DOHH2 (cell line): Measurements from ENCODE around the gene SIK3.

Source experiments
- H3F3A ChIP-seq: fragments of 200-600 bp; sonication (generic), shearing (Covaris generic); 2 replicates; pipeline ENCODE4 v1.6.0; 2016; ENCODE audit warnings: antibody characterized with exemption, mild to moderate bottlenecking; ENCODE audit not compliant: control insufficient read depth, insufficient read depth
- H3K27ac ChIP-seq: fragments of 200-600 bp; sonication (generic); 2 replicates; pipeline ENCODE4 v1.5.1; 2014; ENCODE audit warnings: low read depth, mild to moderate bottlenecking, low read length, moderate library complexity
- H3K27me3 ChIP-seq: fragments of 200-600 bp; sonication (generic); 2 replicates; pipeline ENCODE4 v1.6.1; 2014; ENCODE audit warnings: mild to moderate bottlenecking, low read length, mixed read lengths; ENCODE audit not compliant: control insufficient read depth
- H3K36me3 ChIP-seq: fragments of 200-600 bp; sonication (generic); 2 replicates; pipeline ENCODE4 v1.6.1; 2014; ENCODE audit warnings: mild to moderate bottlenecking, low read length, moderate library complexity, mixed read lengths; ENCODE audit not compliant: control insufficient read depth
- H3K4me1 ChIP-seq: fragments of 200-600 bp; sonication (generic); 2 replicates; pipeline ENCODE4 v1.6.1; 2014; ENCODE audit warnings: mild to moderate bottlenecking, low read length, mixed read lengths; ENCODE audit not compliant: control insufficient read depth
- H3K4me2 ChIP-seq: fragments of 200-600 bp; sonication (generic); 2 replicates; pipeline ENCODE4 v1.6.0; 2014; ENCODE audit warnings: mild to moderate bottlenecking, low read length, moderate library complexity
- H3K4me3 ChIP-seq: fragments of 200-600 bp; sonication (generic); 2 replicates; pipeline ENCODE4 v1.5.1; 2014; ENCODE audit warnings: mild to moderate bottlenecking, low read length, mixed read lengths
- H3K79me2 ChIP-seq: fragments of 200-600 bp; sonication (generic); 2 replicates; pipeline ENCODE4 v1.6.1; 2014; ENCODE audit warnings: mild to moderate bottlenecking, low read length, mixed read lengths; ENCODE audit not compliant: control insufficient read depth
- H3K9me2 ChIP-seq: fragments of 200-600 bp; sonication (generic); replicated peaks from 2 replicates; pipeline ENCODE4 v1.6.1; 2014; ENCODE audit warnings: mild to moderate bottlenecking, low read length, mixed read lengths; ENCODE audit not compliant: control insufficient read depth
- H3K9me3 ChIP-seq: fragments of 200-600 bp; sonication (generic); 2 replicates; pipeline ENCODE4 v1.6.1; 2014; ENCODE audit warnings: antibody characterized with exemption, low read length, mixed read lengths; ENCODE audit not compliant: control insufficient read depth, insufficient read depth
- H4K20me1 ChIP-seq: fragments of 200-600 bp; sonication (generic); 2 replicates; pipeline ENCODE4 v1.6.0; 2014; ENCODE audit warnings: low read depth, mild to moderate bottlenecking, antibody characterized with exemption, low read length, moderate library complexity; ENCODE audit not compliant: control insufficient read depth, insufficient read depth
- CTCF ChIP-seq: fragments of 200-600 bp; sonication (generic); IDR thresholded peaks from one replicate; pipeline ENCODE4 v1.5.1; 2014; ENCODE audit warnings: antibody characterized with exemption, mild to moderate bottlenecking, low read depth, low read length; ENCODE audit not compliant: poor library complexity, severe bottlenecking
- EZH2phosphoT487 ChIP-seq: fragments of 200-600 bp; sonication (generic); IDR thresholded peaks from 2 replicates; pipeline ENCODE4 v1.6.1; 2017; ENCODE audit warnings: borderline replicate concordance, mild to moderate bottlenecking, antibody characterized with exemption, low read length, moderate library complexity, mixed read lengths

SIK3 gene

GRCh38 chr11:116849486-116849885, 248.7 kb downstream of the SIK3 start:
- no peak for TF ChIP-seq EZH2phosphoT487
- TF ChIP-seq CTCF, result no peak
- Histone ChIP-seq H3K4me2 (no peak overlapping the region), H3K4me1 (peaks cover 13% of the 10 kb centered on the region), H3K79me2 (no peaks in the 10 kb centered on the region), H3K36me3 (peaks cover 44% of the 10 kb centered on the region), H3K4me3 (no peak overlapping the region), H3K9me3 (no peaks in the 10 kb centered on the region), H3K27ac (no peak overlapping the region), H4K20me1 (no peaks in the 10 kb centered on the region), H3K9me2 (no peaks in the 10 kb centered on the region), H3F3A (no peaks in the 10 kb centered on the region), H3K27me3 (no peaks in the 10 kb centered on the region)

DNA sequence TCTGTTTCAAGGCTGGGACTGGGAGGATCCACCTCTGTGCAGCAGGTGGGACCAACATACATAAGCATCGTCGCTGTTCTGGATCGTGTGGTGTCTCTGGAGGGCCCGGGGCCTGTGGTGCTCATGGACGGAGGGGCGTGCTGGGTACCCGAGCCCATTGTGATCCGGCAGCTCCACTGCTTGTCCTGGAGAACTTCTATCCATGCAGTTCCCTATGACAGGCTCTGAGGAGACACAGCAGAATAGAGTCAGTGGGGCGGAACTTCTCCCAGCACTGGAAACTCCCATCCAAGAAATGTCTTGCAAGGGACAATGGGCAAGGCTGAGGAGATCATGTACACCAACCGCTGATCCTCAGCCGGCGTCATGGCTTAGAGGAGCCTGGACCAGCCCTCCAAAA, 249.2 kb downstream of the SIK3 start:
- Histone ChIP-seq H3K4me2 (no peak overlapping the region), H3K4me3 (no peak overlapping the region), H3F3A (no peaks in the 10 kb centered on the region), H3K27ac (no peak overlapping the region), H4K20me1 (no peaks in the 10 kb centered on the region), H3K79me2 (no peaks in the 10 kb centered on the region), H3K9me3 (no peaks in the 10 kb centered on the region), H3K27me3 (no peaks in the 10 kb centered on the region), H3K4me1 (peaks cover 9% of the 10 kb centered on the region), H3K9me2 (no peaks in the 10 kb centered on the region), H3K36me3 (peaks cover 44% of the 10 kb centered on the region)
- no peak for TF ChIP-seq EZH2phosphoT487
- no peak for TF ChIP-seq CTCF

DNA sequence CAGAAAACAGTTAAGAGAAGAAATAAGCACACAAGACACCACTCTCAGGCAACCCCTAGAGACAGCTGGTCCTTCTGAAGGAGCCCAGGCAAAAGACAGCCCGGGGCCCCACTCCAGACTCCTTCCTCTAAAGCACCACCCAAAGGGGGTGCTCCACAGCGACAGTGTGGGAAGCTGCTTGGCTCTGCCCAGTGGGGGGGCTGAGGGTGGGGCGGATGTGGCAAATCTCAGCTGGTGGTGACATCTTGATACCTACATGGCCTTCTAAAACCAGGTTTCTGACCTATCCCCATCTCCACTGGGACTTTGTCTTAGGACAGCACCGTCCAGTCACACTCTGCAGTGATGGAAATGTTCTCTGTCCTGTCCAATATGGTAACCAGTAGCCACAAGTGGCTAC, 250.6 kb downstream of the SIK3 start:
- H3K4me1 ChIP-seq, result no peaks in the 10 kb centered on the region
- no peaks in the 10 kb centered on the region for H3K79me2 ChIP-seq
- no peaks in the 10 kb centered on the region for H4K20me1 ChIP-seq
- no peaks in the 10 kb centered on the region for H3K27me3 ChIP-seq
- no peaks in the 10 kb centered on the region for H3F3A ChIP-seq
- peaks cover 37% of the 10 kb centered on the region for H3K36me3 ChIP-seq
- no peak overlapping the region for H3K27ac ChIP-seq
- H3K4me3 ChIP-seq, result no peak overlapping the region
- H3K9me2 ChIP-seq, result no peaks in the 10 kb centered on the region
- H3K9me3 ChIP-seq, result no peaks in the 10 kb centered on the region
- TF ChIP-seq CTCF (no peak), EZH2phosphoT487 (no peak)
- H3K4me2 ChIP-seq, result no peak overlapping the region

DNA sequence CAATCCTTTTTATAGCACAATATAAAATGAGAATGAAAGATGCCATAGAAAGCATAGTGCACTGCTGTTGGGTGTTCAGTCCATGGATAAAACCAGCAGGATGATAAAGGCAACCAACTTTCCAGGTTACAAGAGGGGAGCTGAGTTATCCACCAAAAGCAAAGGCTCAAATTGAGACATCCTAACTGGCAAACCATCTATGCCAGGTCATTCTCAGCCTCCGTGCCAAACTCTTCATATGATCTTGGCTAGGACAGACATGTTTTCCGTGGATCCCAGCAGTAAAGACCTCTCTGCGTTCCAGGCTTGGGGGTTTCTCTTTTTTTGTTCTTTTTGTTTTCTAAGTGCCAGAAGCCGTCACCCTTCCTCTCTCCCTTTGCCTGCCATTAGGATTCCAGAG, 253.5 kb downstream of the SIK3 start:
- no peak overlapping the region for H3K4me3 ChIP-seq
- TF ChIP-seq CTCF, result no peak
- TF ChIP-seq EZH2phosphoT487, result no peak
- no peaks in the 10 kb centered on the region for H3K4me1 ChIP-seq
- no peaks in the 10 kb centered on the region for H3K9me3 ChIP-seq
- H3K27me3 ChIP-seq, result no peaks in the 10 kb centered on the region
- H3F3A ChIP-seq, result no peaks in the 10 kb centered on the region
- H3K27ac ChIP-seq, result no peak overlapping the region
- H3K36me3 ChIP-seq, result peaks cover 35% of the 10 kb centered on the region
- H3K79me2 ChIP-seq, result no peaks in the 10 kb centered on the region
- H4K20me1 ChIP-seq, result no peaks in the 10 kb centered on the region
- H3K4me2 ChIP-seq, result no peak overlapping the region
- H3K9me2 ChIP-seq, result no peaks in the 10 kb centered on the region
